Subcutaneous abdominal adipose tissue (tissue), 5 donors: ENCODE measurements around the gene TPPP2.

Source experiments
- H3K27ac ChIP-seq: one replicate; pipeline ENCODE4 v1.7.0; 2013; ENCODE audit warnings: low read depth, mild to moderate bottlenecking, inconsistent platforms, low read length, moderate library complexity
- H3K27me3 ChIP-seq, 5 donors: one replicate each; pipeline ENCODE4 v1.7.0; 2013; ENCODE audit warnings: low read length in 5 of 5, inconsistent platforms in 1 of 5; ENCODE audit not compliant: control insufficient read depth in 5 of 5, insufficient read depth in 4 of 5
- H3K36me3 ChIP-seq, 5 donors: one replicate each; pipeline ENCODE4 v1.7.0; 2013; ENCODE audit warnings: low read length in 5 of 5; ENCODE audit not compliant: control insufficient read depth in 5 of 5, insufficient read depth in 5 of 5
- H3K4me1 ChIP-seq, 5 donors: one replicate each; pipeline ENCODE4 v1.7.0; 2013; ENCODE audit warnings: low read length in 5 of 5, mild to moderate bottlenecking in 3 of 5, moderate library complexity in 1 of 5; ENCODE audit not compliant: control insufficient read depth in 5 of 5, insufficient read depth in 5 of 5
- H3K4me3 ChIP-seq, 5 donors: one replicate each; pipeline ENCODE4 v1.7.0; 2013; ENCODE audit warnings: low read length in 5 of 5, low read depth in 1 of 5
- H3K9ac ChIP-seq, 5 donors: one replicate each; pipeline ENCODE4 v1.7.0; 2013; ENCODE audit warnings: low read length in 5 of 5, mild to moderate bottlenecking in 4 of 5, moderate library complexity in 3 of 5
- H3K9me3 ChIP-seq, 5 donors: one replicate each; pipeline ENCODE4 v1.7.0; 2013; ENCODE audit warnings: low read length in 5 of 5; ENCODE audit not compliant: control insufficient read depth in 5 of 5
- donor health status: healthy.
- donor health status: healthy.
- donor health status: healthy.
- donor health status: healthy.
- donor health status: healthy.

Gene TPPP2

GRCh38 chr14:21055432-21056117 is 25.6 kb downstream of the TPPP2 start:
- Histone ChIP-seq H3K4me1 (peaks cover 3 to 25% (median 18%) of the 10 kb centered on the region in 5 donors), H3K9ac (no peak overlapping the region), H3K4me3 (no peak overlapping the region), H3K27me3 (no peaks in the 10 kb centered on the region), H3K9me3 (no peaks in the 10 kb centered on the region), H3K27ac (no peak overlapping the region), H3K36me3 (no peaks in the 10 kb centered on the region)

- H3K36me3 ChIP-seq, result no peaks in the 10 kb centered on the region
- H3K27me3 ChIP-seq, result no peaks in the 10 kb centered on the region
- H3K4me1 ChIP-seq, result peaks cover 3 to 34% (median 28%) of the 10 kb centered on the region in 5 donors
- H3K4me3 ChIP-seq, result no peak overlapping the region
- no peak overlapping the region for H3K27ac ChIP-seq
- H3K9ac ChIP-seq, result no peak overlapping the region
- H3K9me3 ChIP-seq, result no peaks in the 10 kb centered on the region
Measured at GRCh38 chr14:21056520-21057163, 26.6 kb downstream of the TPPP2 start.

GRCh38 chr14:21057803-21058675 is 28.0 kb downstream of the TPPP2 start, which contains the start of gene RNASE8:
RNASE8 (plus strand) TSS chr14:21057822; CDS start chr14:21057893, 71 bp downstream.
- H3K9ac ChIP-seq, result no peak within 1 kb of the TSS
- H3K36me3 ChIP-seq, result no peaks in the 10 kb centered on the region
- H3K27ac ChIP-seq, result no peak within 1 kb of the TSS
- H3K4me3 ChIP-seq, result no peak within 1 kb of the TSS
- no peaks in the 10 kb centered on the region for H3K9me3 ChIP-seq
- H3K4me1 ChIP-seq, result peaks cover 3 to 46% (median 35%) of the 10 kb centered on the region in 5 donors
- H3K27me3 ChIP-seq, result no peaks in the 10 kb centered on the region

- H3K9ac ChIP-seq, result no peak overlapping the region
- H3K27me3 ChIP-seq, result no peaks in the 10 kb centered on the region
- peaks cover 5 to 53% (median 43%) of the 10 kb centered on the region in 5 donors for H3K4me1 ChIP-seq
Measured at GRCh38 chr14:21058903-21059302, 28.9 kb downstream of the TPPP2 start.

GRCh38 chr14:21059842-21060613 is 30.0 kb downstream of the TPPP2 start:
- H3K27me3 ChIP-seq, result no peaks in the 10 kb centered on the region
- peak overlapping the region in 1 of 5 donors; percentile 7 for H3K9ac ChIP-seq
- no peaks in the 10 kb centered on the region for H3K36me3 ChIP-seq
- H3K4me1 ChIP-seq, result peaks cover 5 to 48% (median 44%) of the 10 kb centered on the region in 5 donors
- no peaks in the 10 kb centered on the region for H3K9me3 ChIP-seq
- H3K27ac ChIP-seq, result peak overlapping the region; percentile 82
- H3K4me3 ChIP-seq, result peak overlapping the region in 1 of 5 donors; percentile 44

More at GRCh38 chr14:21058903-21059302, 28.9 kb downstream of the TPPP2 start:
- Histone ChIP-seq H3K27ac (no peak overlapping the region), H3K4me3 (no peak overlapping the region), H3K36me3 (no peaks in the 10 kb centered on the region), H3K9me3 (no peaks in the 10 kb centered on the region)

- no peaks in the 10 kb centered on the region for H3K27me3 ChIP-seq
- H3K4me1 ChIP-seq, result peaks cover 5 to 47% (median 46%) of the 10 kb centered on the region in 5 donors
- H3K9me3 ChIP-seq, result no peaks in the 10 kb centered on the region
- peak overlapping the region in 2 of 5 donors; percentile 7 to 54 for H3K9ac ChIP-seq
- no peaks in the 10 kb centered on the region for H3K36me3 ChIP-seq
- peak overlapping the region in 1 of 5 donors; percentile 44 for H3K4me3 ChIP-seq
- peak overlapping the region; percentile 82 for H3K27ac ChIP-seq
Measured at GRCh38 chr14:21060614-21061346, 30.8 kb downstream of the TPPP2 start.

- peak overlapping the region in 1 of 5 donors; percentile 5 for H3K4me3 ChIP-seq
- H3K4me1 ChIP-seq, result peaks cover 5 to 47% (median 45%) of the 10 kb centered on the region in 5 donors
- peak overlapping the region in 2 of 5 donors; percentile 53 to 54 for H3K9ac ChIP-seq
- peak overlapping the region; percentile 82 for H3K27ac ChIP-seq
- no peaks in the 10 kb centered on the region for H3K27me3 ChIP-seq
- H3K9me3 ChIP-seq, result no peaks in the 10 kb centered on the region
- H3K36me3 ChIP-seq, result no peaks in the 10 kb centered on the region
Measured at GRCh38 chr14:21061347-21061668, 31.3 kb downstream of the TPPP2 start.

GRCh38 chr14:21063479-21063878 is 33.5 kb downstream of the TPPP2 start:
- Histone ChIP-seq H3K36me3 (no peaks in the 10 kb centered on the region), H3K4me1 (peaks cover 3 to 47% (median 42%) of the 10 kb centered on the region in 5 donors), H3K9ac (peak overlapping the region in 4 of 5 donors; percentile 50 to 64 (median 58)), H3K4me3 (no peak overlapping the region), H3K27me3 (no peaks in the 10 kb centered on the region), H3K9me3 (no peaks in the 10 kb centered on the region), H3K27ac (peak overlapping the region; percentile 82)
